ENCODE data around the gene ZNF586. TPM values are rescaled to one million over a fixed set of nuclear protein-coding genes. Genes with fewer than 3 reads are reported as not detected.
A peak's percentile ranks its signal among the peaks of the same experiment; 100 is the strongest.
"Not testable (repeated sequence)": the region's sequence is repeated elsewhere in the genome, so short reads cannot be mapped to it uniquely, and the experiment has no call there.

The ZNF586 gene
- polyA plus RNA-seq = 10 to 100 TPM in 2 of 3 donors, 1 to 10 TPM in 1; 8.1 to 14.6 (median 10.4) TPM

- Mint-ChIP-seq H3K9me3 (peaks cover 6 to 41% (median 35%) of the 10 kb centered on the region in 6 donors), H3K4me1 (peaks cover 40 to 44% of the 10 kb centered on the region in 2 donors), H3K27me3 (ENCODE audit: low read depth in 3 of 3) (peaks cover 4 to 5% (median 4%) of the 10 kb centered on the region in 3 donors), H3K27ac (peak within 1 kb of the TSS; percentile 88 to 97 (median 92)), H3K36me3 (peaks cover 38 to 44% (median 39%) of the 10 kb centered on the region in 3 donors), H3K4me3 (peak within 1 kb of the TSS; percentile 93 to 97 (median 96))
- peak; percentile 84 to 86 (median 85) for DNase-seq
Measured at GRCh38 chr19:57769345-57770131, at the start of gene ZNF586. Gene ZNF586 (plus strand): TSS chr19:57769676. CDS start chr19:57769843, 167 bp downstream.

GRCh38 chr19:57719901-57720519, 49.5 kb upstream of the ZNF586 start:
- Mint-ChIP-seq H3K4me3 (no peak overlapping the region), H3K36me3 (peaks cover 66 to 70% (median 69%) of the 10 kb centered on the region in 3 donors), H3K9me3 (peaks cover 8 to 88% (median 72%) of the 10 kb centered on the region in 6 donors), H3K27me3 (ENCODE audit: low read depth in 3 of 3) (peaks cover 0 to 3% (median 2%) of the 10 kb centered on the region in 3 donors), H3K4me1 (peaks cover 12 to 30% of the 10 kb centered on the region in 2 donors), H3K27ac (no peak overlapping the region)
- no peak for DNase-seq

DNA sequence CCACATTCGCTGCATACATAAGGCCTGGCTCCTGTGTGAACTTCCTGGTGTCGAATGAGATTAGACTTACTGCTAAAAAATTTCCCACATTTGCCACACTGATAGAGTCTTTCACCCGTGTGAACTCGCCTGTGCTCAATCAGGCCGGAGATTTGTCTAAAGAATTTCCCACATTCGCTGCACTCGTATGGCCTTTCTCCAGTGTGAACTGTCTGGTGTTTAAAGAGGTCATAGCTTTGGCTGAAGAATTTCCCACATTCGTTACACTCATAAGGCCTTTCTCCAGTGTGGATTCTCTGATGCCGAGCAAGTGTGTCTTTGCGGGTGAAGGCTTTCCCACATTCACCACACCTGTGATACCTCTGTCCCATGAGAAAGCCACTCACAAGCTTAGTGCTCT, 48.6 kb upstream of the ZNF586 start:
- peak overlapping the region in 1 of 6 donors; percentile 17 for H3K27ac Mint-ChIP-seq
- H3K9me3 Mint-ChIP-seq = peaks cover 8 to 84% (median 68%) of the 10 kb centered on the region in 6 donors
- peaks cover 62 to 66% (median 65%) of the 10 kb centered on the region in 3 donors for H3K36me3 Mint-ChIP-seq
- H3K27me3 Mint-ChIP-seq (ENCODE audit: low read depth in 3 of 3) = peaks cover 0 to 4% (median 3%) of the 10 kb centered on the region in 3 donors
- no peak overlapping the region for H3K4me3 Mint-ChIP-seq
- peaks cover 12 to 32% of the 10 kb centered on the region in 2 donors for H3K4me1 Mint-ChIP-seq
- no peak for DNase-seq

- H3K27ac Mint-ChIP-seq, H3K4me3 Mint-ChIP-seq, H3K9me3 Mint-ChIP-seq, H3K4me1 Mint-ChIP-seq, H3K36me3 Mint-ChIP-seq: not testable (repeated sequence)
- peak; percentile 24 to 31 (median 25) for DNase-seq
- H3K27me3 Mint-ChIP-seq (ENCODE audit: low read depth in 3 of 3) = peaks cover 4 to 13% (median 5%) of the 10 kb centered on the region in 3 donors
Measured at GRCh38 chr19:57738320-57738719, 31.2 kb upstream of the ZNF586 start.

GRCh38 chr19:57738770-57739169, 30.7 kb upstream of the ZNF586 start:
- H3K27ac Mint-ChIP-seq, H3K4me1 Mint-ChIP-seq, H3K4me3 Mint-ChIP-seq, H3K36me3 Mint-ChIP-seq, H3K9me3 Mint-ChIP-seq, DNase-seq: not testable (repeated sequence)
- peaks cover 4 to 13% (median 5%) of the 10 kb centered on the region in 3 donors for H3K27me3 Mint-ChIP-seq (ENCODE audit: low read depth in 3 of 3)

DNA sequence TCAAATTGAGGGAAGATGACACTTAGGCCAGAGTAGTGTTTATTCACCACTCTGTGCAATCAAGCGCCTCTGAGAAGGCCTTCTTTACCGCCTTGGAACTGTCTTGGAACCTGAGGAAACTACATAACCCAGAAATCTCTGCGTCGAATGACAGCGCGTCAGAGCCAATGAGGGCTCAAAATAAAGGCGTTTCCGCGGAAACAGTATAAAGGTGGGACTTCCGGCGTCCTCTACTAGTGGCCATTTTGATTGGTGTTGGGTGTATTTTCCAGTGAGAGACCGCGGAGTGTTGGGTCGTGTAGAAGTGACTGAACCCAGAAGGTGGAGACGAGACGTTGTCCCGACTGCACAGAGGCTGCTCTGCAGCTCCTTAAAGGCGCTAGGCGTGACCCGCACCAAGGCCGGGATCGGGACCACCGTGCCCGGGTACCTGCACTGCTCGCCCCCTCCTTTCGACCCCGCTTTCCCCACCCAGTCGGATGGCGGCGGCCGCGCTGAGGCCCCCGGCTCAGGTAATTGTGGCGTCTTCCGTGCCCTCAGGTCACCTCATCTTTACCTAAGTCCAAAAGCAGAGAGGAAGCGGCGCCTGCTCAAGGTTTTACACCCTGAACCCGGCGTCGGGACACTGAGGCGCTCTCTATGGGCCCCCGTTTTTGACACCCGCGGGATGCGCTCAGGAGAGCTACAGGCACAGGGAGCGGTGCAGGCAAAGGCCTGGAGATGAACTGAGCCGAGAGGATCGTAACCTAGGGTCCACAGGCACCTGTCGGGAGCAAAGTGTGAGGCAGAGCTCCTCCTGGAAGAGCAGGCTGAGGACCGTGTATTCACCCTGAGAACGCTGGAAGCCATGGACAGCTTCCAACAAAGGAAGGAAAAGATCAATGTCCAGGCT, 22.6 kb upstream of the ZNF586 start, which contains the start of gene ZNF776:
TSS of gene ZNF776 (plus strand) at position 236 of the 892 bp plus-strand sequence. CDS start at position 480, 244 bp downstream.
- H3K36me3 Mint-ChIP-seq = peaks cover 42 to 50% (median 42%) of the 10 kb centered on the region in 3 donors
- DNase-seq = peak; percentile 81 to 85 (median 82)
- peak within 1 kb of the TSS; percentile 91 to 99 (median 94) for H3K27ac Mint-ChIP-seq
- H3K4me1 Mint-ChIP-seq = peaks cover 26 to 45% of the 10 kb centered on the region in 2 donors
- H3K9me3 Mint-ChIP-seq = peaks cover 17 to 48% (median 45%) of the 10 kb centered on the region in 6 donors
- H3K27me3 Mint-ChIP-seq (ENCODE audit: low read depth in 3 of 3) = peaks cover 0 to 2% (median 2%) of the 10 kb centered on the region in 3 donors
- peak within 1 kb of the TSS; percentile 91 to 100 (median 95) for H3K4me3 Mint-ChIP-seq

DNA sequence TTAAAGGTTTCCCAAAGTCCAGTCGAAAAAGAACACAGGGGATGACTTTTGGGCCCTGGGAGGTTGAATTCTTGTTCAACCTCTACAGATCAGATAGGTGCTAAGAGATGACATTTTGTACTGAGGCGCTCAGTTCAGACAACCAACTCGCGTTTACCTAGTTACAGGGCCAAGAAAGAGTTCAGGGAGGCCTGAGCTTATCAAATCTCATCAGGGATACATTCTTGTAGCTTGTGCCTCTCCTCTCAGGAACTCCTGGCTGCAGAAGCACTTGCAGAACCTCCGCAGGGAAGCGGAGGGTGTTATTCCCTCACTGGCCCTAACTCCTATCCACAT, 22.0 kb upstream of the ZNF586 start:
- Mint-ChIP-seq H3K27ac (peak overlapping the region; percentile 91 to 99 (median 94)), H3K4me3 (peak overlapping the region; percentile 91 to 100 (median 95)), H3K9me3 (peaks cover 20 to 54% (median 50%) of the 10 kb centered on the region in 6 donors), H3K36me3 (peaks cover 47 to 56% (median 48%) of the 10 kb centered on the region in 3 donors), H3K27me3 (ENCODE audit: low read depth in 3 of 3) (peaks cover 0 to 2% (median 0%) of the 10 kb centered on the region in 3 donors), H3K4me1 (peaks cover 29 to 45% of the 10 kb centered on the region in 2 donors)
- DNase-seq = no peak

GRCh38 chr19:57748029-57748428, 21.4 kb upstream of the ZNF586 start:
- H3K27ac Mint-ChIP-seq = no peak overlapping the region
- peaks cover 0 to 2% (median 0%) of the 10 kb centered on the region in 3 donors for H3K27me3 Mint-ChIP-seq (ENCODE audit: low read depth in 3 of 3)
- H3K4me3 Mint-ChIP-seq = peak overlapping the region; percentile 53 to 100 (median 95)
- H3K9me3 Mint-ChIP-seq = peaks cover 24 to 60% (median 56%) of the 10 kb centered on the region in 6 donors
- peaks cover 53 to 62% (median 54%) of the 10 kb centered on the region in 3 donors for H3K36me3 Mint-ChIP-seq
- H3K4me1 Mint-ChIP-seq = peaks cover 31 to 45% of the 10 kb centered on the region in 2 donors
- DNase-seq = no peak

DNA sequence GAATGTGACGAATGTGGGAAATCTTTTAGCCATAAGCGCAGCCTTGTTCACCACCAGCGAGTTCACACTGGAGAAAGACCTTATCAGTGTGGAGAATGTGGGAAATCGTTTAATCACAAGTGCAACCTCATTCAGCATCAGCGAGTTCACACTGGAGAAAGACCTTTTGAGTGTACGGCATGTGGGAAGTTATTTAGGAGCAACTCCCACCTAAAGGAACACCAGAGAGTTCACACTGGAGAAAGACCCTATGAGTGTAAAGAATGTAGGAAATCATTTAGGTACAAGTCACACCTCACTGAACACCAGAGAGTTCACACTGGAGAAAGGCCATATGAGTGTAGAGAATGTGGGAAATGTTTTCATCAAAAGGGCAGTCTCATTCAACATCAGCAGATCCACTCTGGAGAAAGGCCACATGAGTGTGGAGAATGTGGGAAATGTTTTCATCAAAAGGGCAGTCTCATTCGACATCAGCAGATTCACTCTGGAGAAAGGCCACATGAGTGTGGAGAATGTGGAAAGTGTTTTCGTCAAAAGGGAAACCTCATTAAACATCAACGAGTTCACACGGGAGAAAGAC, 15.3 kb upstream of the ZNF586 start:
- H3K4me3 Mint-ChIP-seq = no peak overlapping the region
- H3K9me3 Mint-ChIP-seq = peaks cover 21 to 93% (median 80%) of the 10 kb centered on the region in 6 donors
- no peak overlapping the region for H3K27ac Mint-ChIP-seq
- no peak for DNase-seq
- H3K36me3 Mint-ChIP-seq = peaks cover 77 to 96% (median 87%) of the 10 kb centered on the region in 3 donors
- peaks cover 6 to 14% of the 10 kb centered on the region in 2 donors for H3K4me1 Mint-ChIP-seq
- H3K27me3 Mint-ChIP-seq (ENCODE audit: low read depth in 3 of 3) = peaks cover 0 to 5% (median 0%) of the 10 kb centered on the region in 3 donors

GRCh38 chr19:57755031-57755430, 14.4 kb upstream of the ZNF586 start:
- peaks cover 19 to 91% (median 73%) of the 10 kb centered on the region in 6 donors for H3K9me3 Mint-ChIP-seq
- DNase-seq = no peak
- H3K4me1 Mint-ChIP-seq = peaks cover 4 to 6% of the 10 kb centered on the region in 2 donors
- peaks cover 73 to 94% (median 84%) of the 10 kb centered on the region in 3 donors for H3K36me3 Mint-ChIP-seq
- peaks cover 0 to 5% (median 0%) of the 10 kb centered on the region in 3 donors for H3K27me3 Mint-ChIP-seq (ENCODE audit: low read depth in 3 of 3)
- no peak overlapping the region for H3K27ac Mint-ChIP-seq
- H3K4me3 Mint-ChIP-seq = no peak overlapping the region

DNA sequence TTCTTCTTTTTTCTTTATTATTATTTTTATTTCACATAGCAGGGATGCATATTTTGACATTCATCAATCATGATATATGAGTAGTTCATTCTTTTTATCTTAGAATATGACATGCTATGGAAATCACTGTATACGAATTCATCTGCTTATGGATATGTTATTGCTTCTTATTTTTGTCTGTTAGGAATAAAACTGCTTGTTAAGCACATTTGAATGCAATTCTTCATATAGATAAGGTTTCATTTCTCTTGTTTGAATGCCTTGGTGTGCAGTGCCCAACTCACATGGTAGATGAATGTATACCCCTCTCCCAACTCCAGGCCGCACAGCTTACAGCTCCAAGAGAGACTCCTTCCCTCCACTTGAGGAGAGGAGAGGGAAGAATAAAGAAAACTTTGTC, 11.5 kb upstream of the ZNF586 start:
- H3K9me3 Mint-ChIP-seq = peaks cover 9 to 77% (median 53%) of the 10 kb centered on the region in 6 donors
- H3K27me3 Mint-ChIP-seq (ENCODE audit: low read depth in 3 of 3) = peaks cover 0 to 5% (median 0%) of the 10 kb centered on the region in 3 donors
- H3K27ac Mint-ChIP-seq = no peak overlapping the region
- H3K36me3 Mint-ChIP-seq = peaks cover 58 to 71% (median 62%) of the 10 kb centered on the region in 3 donors
- no peak for DNase-seq
- H3K4me1 Mint-ChIP-seq = no peaks in the 10 kb centered on the region
- H3K4me3 Mint-ChIP-seq = no peak overlapping the region

DNA sequence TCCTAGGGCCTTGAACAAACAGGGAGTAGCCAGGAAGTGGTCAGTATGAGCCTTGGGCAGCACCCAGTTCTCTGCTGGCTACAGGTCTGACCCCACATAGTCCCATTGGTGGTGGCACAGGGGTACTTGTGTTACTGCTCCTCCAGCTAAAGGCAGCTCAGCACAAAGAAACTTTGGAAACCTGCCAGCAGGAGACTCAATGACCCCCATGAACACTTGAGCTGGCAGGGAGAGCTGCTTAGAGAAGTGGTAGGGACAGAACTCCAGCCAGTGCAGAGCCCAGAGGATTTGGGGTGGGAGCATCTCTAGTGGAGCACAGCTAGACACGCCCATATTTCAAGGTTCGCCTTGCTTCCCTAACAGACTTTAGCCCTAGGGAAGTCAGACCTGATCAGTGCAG, 10.4 kb upstream of the ZNF586 start:
- Mint-ChIP-seq H3K36me3 (peaks cover 50 to 66% (median 51%) of the 10 kb centered on the region in 3 donors), H3K4me3 (no peak overlapping the region), H3K27me3 (ENCODE audit: low read depth in 3 of 3) (peaks cover 0 to 4% (median 0%) of the 10 kb centered on the region in 3 donors), H3K27ac (no peak overlapping the region), H3K4me1 (no peaks in the 10 kb centered on the region), H3K9me3 (peaks cover 7 to 65% (median 43%) of the 10 kb centered on the region in 6 donors)
- no peak for DNase-seq

Measured in immature natural killer cell (primary cell).